Left lung (tissue), 10 donors: ENCODE results near the gene FAM13C. TPM values are rescaled to one million over a fixed set of nuclear protein-coding genes. Genes with fewer than 3 reads are reported as not detected.
"Not testable (repeated sequence)": the region's sequence is repeated elsewhere in the genome, so short reads cannot be mapped to it uniquely, and the experiment has no call there.

Experiments
- ATAC-seq: fragments of 200-7000 bp; cut with Tn5 transposase; one replicate; pipeline ENCODE4 v1.9.1; 2020; ENCODE audit warnings: moderate library complexity
- DNase-seq, 4 donors: peaks; one replicate each; pipeline ENCODE4 v3.0.0-alpha.2; 2013 to 2020
- H3K27ac ChIP-seq, 2 donors: fragments of 200-600 bp; sonication (generic) in 1 of 2; one replicate each; pipeline versions ENCODE4 v1.5.0 to v1.8.0; 2020 to 2021
- H3K27me3 ChIP-seq, 2 donors: fragments of 200-600 bp; sonication (generic) in 1 of 2; one replicate each; pipeline versions ENCODE4 v1.5.0 to v1.8.0; 2020 to 2021
- H3K36me3 ChIP-seq, 2 donors: fragments of 200-600 bp; sonication (generic) in 1 of 2; one replicate each; pipeline versions ENCODE4 v1.5.0 to v1.8.0; 2020 to 2021
- H3K4me1 ChIP-seq, 2 donors: fragments of 200-600 bp; one replicate each; pipeline ENCODE4 v1.8.0; 2021
- H3K4me3 ChIP-seq, 2 donors: fragments of 200-600 bp; sonication (generic) in 1 of 2; one replicate each; pipeline versions ENCODE4 v1.5.0 to v1.8.0; 2020 to 2021; ENCODE audit warnings: mild to moderate bottlenecking in 1 of 2
- H3K9me3 ChIP-seq, 2 donors: fragments of 200-600 bp; sonication (generic) in 1 of 2; one replicate each; pipeline versions ENCODE4 v1.5.0 to v1.8.0; 2020 to 2021
- intact Hi-C, 2 donors: fragments of 100-400 bp; cut with DNase I; formaldehyde crosslinking; loops; one replicate each; pipeline versions ENCODE4 v1.11.2 to v1.14.2; 2022
- polyA plus RNA-seq, 6 donors: library from polyadenylated mRNA; unstranded; fragments of 120-200 nt; gene quantifications; one replicate each; pipeline ENCODE4 v1.2.1, GENCODE V29; 2013; ENCODE audit not compliant: insufficient read length in 6 of 6
- total RNA-seq, 2 donors: library from RNA; stranded (reverse); fragmentation: NEBNext Ultra II Directional; extraction: Animal tissue kit (Norgen Biotek cat#: 25700); gene quantifications; one replicate each; pipeline ENCODE4 v1.2.1, GENCODE V29; 2021
- TF ChIP-seq, protein P1 (sequence below), 2 donors: fragments of 200-600 bp; sonication (generic) in 1 of 2; IDR thresholded peaks; one replicate each; pipeline versions ENCODE4 v1.5.0 to v1.8.0; 2021; ENCODE audit warnings: antibody characterized with exemption in 2 of 2
- donor health status: DM: no; HTN: yes; CAD: no.
- donor health status: DM: no; HTN: no; CAD: no.

The FAM13C gene
- total and polyA plus RNA-seq, 8 donors, result 10.3 to 36.1 (median 25.0) TPM

- no peaks in the 10 kb centered on the region for H3K36me3 ChIP-seq
- H3K27ac ChIP-seq, result no peak overlapping the region
- H3K27me3 ChIP-seq, result no peaks in the 10 kb centered on the region
- TF ChIP-seq, protein P1, sequence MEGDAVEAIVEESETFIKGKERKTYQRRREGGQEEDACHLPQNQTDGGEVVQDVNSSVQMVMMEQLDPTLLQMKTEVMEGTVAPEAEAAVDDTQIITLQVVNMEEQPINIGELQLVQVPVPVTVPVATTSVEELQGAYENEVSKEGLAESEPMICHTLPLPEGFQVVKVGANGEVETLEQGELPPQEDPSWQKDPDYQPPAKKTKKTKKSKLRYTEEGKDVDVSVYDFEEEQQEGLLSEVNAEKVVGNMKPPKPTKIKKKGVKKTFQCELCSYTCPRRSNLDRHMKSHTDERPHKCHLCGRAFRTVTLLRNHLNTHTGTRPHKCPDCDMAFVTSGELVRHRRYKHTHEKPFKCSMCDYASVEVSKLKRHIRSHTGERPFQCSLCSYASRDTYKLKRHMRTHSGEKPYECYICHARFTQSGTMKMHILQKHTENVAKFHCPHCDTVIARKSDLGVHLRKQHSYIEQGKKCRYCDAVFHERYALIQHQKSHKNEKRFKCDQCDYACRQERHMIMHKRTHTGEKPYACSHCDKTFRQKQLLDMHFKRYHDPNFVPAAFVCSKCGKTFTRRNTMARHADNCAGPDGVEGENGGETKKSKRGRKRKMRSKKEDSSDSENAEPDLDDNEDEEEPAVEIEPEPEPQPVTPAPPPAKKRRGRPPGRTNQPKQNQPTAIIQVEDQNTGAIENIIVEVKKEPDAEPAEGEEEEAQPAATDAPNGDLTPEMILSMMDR (IDR thresholded peaks at IDR 0.05), result no peak
- no peak for DNase-seq
- intact Hi-C loops, result no loop called here
- no peaks in the 10 kb centered on the region for H3K9me3 ChIP-seq
- no peak for ATAC-seq
- no peak overlapping the region for H3K4me3 ChIP-seq
- no peaks in the 10 kb centered on the region for H3K4me1 ChIP-seq
Measured at GRCh38 chr10:59225211-59225610, 137.1 kb downstream of the FAM13C start.

- ATAC-seq, H3K4me3 ChIP-seq, H3K4me1 ChIP-seq, DNase-seq, H3K9me3 ChIP-seq, H3K27me3 ChIP-seq, H3K27ac ChIP-seq, H3K36me3 ChIP-seq, intact Hi-C loops: not testable (repeated sequence)
Measured at GRCh38 chr10:59223597-59223996, 138.8 kb downstream of the FAM13C start.

GRCh38 chr10:59222788-59223187 lies 139.6 kb downstream of the FAM13C start:
- DNase-seq (no peak), ATAC-seq (peak; percentile 74)
- no peaks in the 10 kb centered on the region for H3K9me3 ChIP-seq
- no peak overlapping the region for H3K4me3 ChIP-seq
- no peak overlapping the region for H3K27ac ChIP-seq
- H3K27me3 ChIP-seq, result no peaks in the 10 kb centered on the region
- H3K4me1 ChIP-seq, result no peaks in the 10 kb centered on the region
- H3K36me3 ChIP-seq, result no peaks in the 10 kb centered on the region
- TF ChIP-seq, protein P1 (IDR thresholded peaks at IDR 0.05), result no peak
- intact Hi-C loops, result no loop called here

- Histone ChIP-seq H3K27ac (no peak overlapping the region), H3K4me3 (no peak overlapping the region), H3K9me3 (no peaks in the 10 kb centered on the region), H3K27me3 (no peaks in the 10 kb centered on the region), H3K4me1 (no peaks in the 10 kb centered on the region), H3K36me3 (no peaks in the 10 kb centered on the region)
- ATAC-seq (no peak), DNase-seq (no peak)
- TF ChIP-seq, protein P1 (IDR thresholded peaks at IDR 0.05), result no peak
- intact Hi-C loops, result no loop called here
Measured at GRCh38 chr10:59216178-59216869, 146.0 kb downstream of the FAM13C start.

DNA sequence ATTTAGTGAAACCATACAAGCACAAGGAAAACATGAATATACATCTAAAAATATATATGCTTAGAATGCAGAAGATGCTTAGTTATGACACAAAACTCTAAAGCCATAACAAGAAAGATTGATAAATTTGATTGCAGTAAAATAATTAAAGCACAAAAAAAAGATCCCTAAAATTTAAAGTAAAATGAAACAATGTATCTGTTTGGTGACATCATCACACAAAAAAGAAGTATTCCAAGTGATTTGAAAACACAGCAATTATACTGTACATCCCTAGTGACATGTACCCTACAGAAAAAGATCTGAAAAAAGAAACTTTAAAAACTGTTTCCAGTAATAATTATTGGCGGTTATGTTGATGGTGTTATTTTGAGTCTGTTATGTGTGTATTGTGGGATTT lies 148.2 kb downstream of the FAM13C start:
- intact Hi-C loops, result no loop called here
- no peak overlapping the region for H3K27ac ChIP-seq
- no peaks in the 10 kb centered on the region for H3K9me3 ChIP-seq
- DNase-seq (no peak), ATAC-seq (no peak)
- no peaks in the 10 kb centered on the region for H3K36me3 ChIP-seq
- H3K4me3 ChIP-seq, result no peak overlapping the region
- no peaks in the 10 kb centered on the region for H3K4me1 ChIP-seq
- H3K27me3 ChIP-seq, result no peaks in the 10 kb centered on the region
- TF ChIP-seq, protein P1 (IDR thresholded peaks at IDR 0.05), result no peak

GRCh38 chr10:59212301-59212798 lies 150.0 kb downstream of the FAM13C start:
- DNase-seq (peak in 1 of 4 donors; percentile 18), ATAC-seq (no peak)
- TF ChIP-seq, protein P1 (IDR thresholded peaks at IDR 0.05), result no peak

More at GRCh38 chr10:59212301-59212798, 150.0 kb downstream of the FAM13C start:
- Histone ChIP-seq H3K4me1 (no peaks in the 10 kb centered on the region), H3K27me3 (no peaks in the 10 kb centered on the region), H3K36me3 (no peaks in the 10 kb centered on the region), H3K4me3 (no peak overlapping the region), H3K27ac (no peak overlapping the region), H3K9me3 (peaks cover 0 to 2% of the 10 kb centered on the region in 2 donors)
- intact Hi-C loops, result no loop called here
